ENCODE data around the gene EFHC1.

EFHC1 gene

DNA sequence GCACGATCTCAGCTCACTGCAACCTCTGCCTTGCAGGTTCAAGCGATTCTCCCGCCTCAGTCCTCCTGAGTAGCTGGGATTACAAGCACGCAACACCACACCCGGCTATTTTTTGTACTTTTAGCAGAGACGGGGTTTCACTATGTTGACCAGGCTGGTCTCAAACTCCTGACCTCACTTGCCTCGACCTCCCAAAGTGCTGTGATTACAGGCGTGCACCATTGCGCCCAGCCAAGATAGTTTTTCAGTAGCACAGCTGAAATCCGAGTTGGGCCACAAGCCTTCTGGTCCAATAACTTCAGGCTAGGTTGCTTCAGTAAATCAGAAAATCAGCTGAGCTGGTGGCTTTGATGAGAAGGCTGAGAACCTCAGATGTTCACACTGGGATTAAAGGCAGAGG is 91.0 kb downstream of the EFHC1 start:
- Histone ChIP-seq H3K4me2 (ENCODE audit: low read length) (no peak overlapping the region), H3K4me3 (ENCODE audit: low read length) (no peak overlapping the region), H3K56ac (ENCODE audit: low read length) (no peak overlapping the region), H4K8ac (ENCODE audit: low read depth, low read length) (no peak overlapping the region), H3K27me3 (ENCODE audit: insufficient read depth, low read length, poor library complexity) (no peaks in the 10 kb centered on the region), H3K23ac (ENCODE audit: low read length) (no peak overlapping the region), H3K4me1 (ENCODE audit: control insufficient read depth, low read depth, low read length) (peaks cover 2% of the 10 kb centered on the region), H2BK120ac (ENCODE audit: low read depth, low read length) (no peak overlapping the region), H3K79me2 (ENCODE audit: control insufficient read depth, insufficient read depth, low read length) (no peaks in the 10 kb centered on the region), H3K4ac (ENCODE audit: low read depth, low read length) (no peak overlapping the region), H3K36me3 (ENCODE audit: control insufficient read depth, insufficient read depth, low read length) (peaks cover 4% of the 10 kb centered on the region), H3K79me1 (ENCODE audit: low read length) (no peaks in the 10 kb centered on the region), H2BK15ac (replicated peaks; ENCODE audit: low read depth) (no peak overlapping the region), H2BK5ac (ENCODE audit: low read length) (no peak overlapping the region), H3K18ac (ENCODE audit: low read length) (no peak overlapping the region), H2AK5ac (ENCODE audit: low read length) (no peak overlapping the region), H4K5ac (ENCODE audit: low read length) (no peak overlapping the region), H3K9ac (ENCODE audit: low read length) (no peak overlapping the region), H3K27ac (ENCODE audit: low read depth, low read length) (no peak overlapping the region)
- no peak for DNase-seq
- WGBS (ENCODE audit: extremely low coverage, insufficient coverage, low lambda C conversion rate) = no CpG with 5 or more reads among the region's 10 CpGs

DNA sequence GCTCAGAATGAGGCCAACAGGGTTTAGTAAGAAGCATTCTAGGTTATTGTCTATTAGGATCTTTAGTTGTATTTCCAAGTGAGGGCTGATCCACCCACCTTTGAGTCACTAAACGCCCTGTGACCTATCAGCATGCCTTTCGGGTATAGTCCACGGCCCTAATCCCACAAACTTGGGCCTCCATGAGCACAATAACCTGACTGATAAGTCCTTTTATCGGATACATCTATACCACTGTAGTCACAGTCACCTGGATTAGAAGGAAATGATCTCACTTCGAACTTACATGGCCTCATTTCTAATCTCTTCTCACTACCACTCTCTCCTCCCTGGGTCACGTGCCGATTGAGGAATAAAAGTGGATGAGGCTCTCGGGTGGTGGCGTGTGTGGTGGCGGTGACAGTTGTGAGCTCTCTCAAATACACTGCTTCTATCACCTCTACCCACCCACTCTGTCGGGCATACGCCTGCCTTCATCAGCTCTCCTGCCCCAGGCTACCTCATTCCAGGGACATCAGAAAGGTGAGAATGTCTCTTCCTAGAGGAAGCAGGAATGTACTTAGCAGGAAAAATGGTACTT is 91.5 kb downstream of the EFHC1 start:
- Histone ChIP-seq H3K9ac (ENCODE audit: low read length) (no peak overlapping the region), H2BK5ac (ENCODE audit: low read length) (no peak overlapping the region), H3K4me2 (ENCODE audit: low read length) (no peak overlapping the region), H2BK15ac (replicated peaks; ENCODE audit: low read depth) (no peak overlapping the region), H4K8ac (ENCODE audit: low read depth, low read length) (no peak overlapping the region), H3K4ac (ENCODE audit: low read depth, low read length) (no peak overlapping the region), H3K79me1 (ENCODE audit: low read length) (no peaks in the 10 kb centered on the region), H3K79me2 (ENCODE audit: control insufficient read depth, insufficient read depth, low read length) (no peaks in the 10 kb centered on the region), H3K27ac (ENCODE audit: low read depth, low read length) (no peak overlapping the region), H3K36me3 (ENCODE audit: control insufficient read depth, insufficient read depth, low read length) (peaks cover 4% of the 10 kb centered on the region), H3K4me3 (ENCODE audit: low read length) (no peak overlapping the region), H3K56ac (ENCODE audit: low read length) (no peak overlapping the region), H3K4me1 (ENCODE audit: control insufficient read depth, low read depth, low read length) (peaks cover 2% of the 10 kb centered on the region), H3K18ac (ENCODE audit: low read length) (peak overlapping the region; percentile 18), H3K23ac (ENCODE audit: low read length) (no peak overlapping the region), H4K5ac (ENCODE audit: low read length) (no peak overlapping the region), H2BK120ac (ENCODE audit: low read depth, low read length) (no peak overlapping the region), H2AK5ac (ENCODE audit: low read length) (no peak overlapping the region), H3K27me3 (ENCODE audit: insufficient read depth, low read length, poor library complexity) (no peaks in the 10 kb centered on the region)
- peak; percentile 64 for DNase-seq
- WGBS (ENCODE audit: extremely low coverage, insufficient coverage, low lambda C conversion rate) = no CpG with 5 or more reads among the region's 12 CpGs

DNA sequence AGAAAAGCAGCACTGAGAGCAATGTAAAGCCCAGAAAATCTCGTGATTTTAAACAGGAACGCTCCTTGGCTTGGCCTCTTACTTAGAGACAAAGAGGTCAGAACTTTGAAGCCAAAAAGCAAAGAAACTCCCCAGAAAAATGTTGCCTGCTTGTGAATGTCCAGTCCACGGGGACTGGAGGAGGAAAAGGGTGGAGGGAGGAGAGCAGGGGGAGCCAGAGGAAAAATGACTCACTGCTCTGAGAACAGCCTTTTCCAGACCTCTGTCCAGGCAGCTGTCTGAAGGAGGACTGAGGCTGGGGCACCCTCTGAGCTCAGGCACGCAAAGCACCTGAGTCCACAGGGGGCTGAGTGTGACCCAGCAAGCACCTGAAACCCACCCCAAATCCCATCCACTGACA is 92.1 kb downstream of the EFHC1 start:
- Histone ChIP-seq H3K27me3 (ENCODE audit: insufficient read depth, low read length, poor library complexity) (no peaks in the 10 kb centered on the region), H3K36me3 (ENCODE audit: control insufficient read depth, insufficient read depth, low read length) (peaks cover 4% of the 10 kb centered on the region), H3K23ac (ENCODE audit: low read length) (no peak overlapping the region), H3K4me2 (ENCODE audit: low read length) (no peak overlapping the region), H3K4ac (ENCODE audit: low read depth, low read length) (peak overlapping the region; percentile 11), H2BK5ac (ENCODE audit: low read length) (no peak overlapping the region), H3K9ac (ENCODE audit: low read length) (peak overlapping the region; percentile 35), H3K4me1 (ENCODE audit: control insufficient read depth, low read depth, low read length) (peaks cover 2% of the 10 kb centered on the region), H2BK120ac (ENCODE audit: low read depth, low read length) (no peak overlapping the region), H3K4me3 (ENCODE audit: low read length) (no peak overlapping the region), H4K8ac (ENCODE audit: low read depth, low read length) (no peak overlapping the region), H3K27ac (ENCODE audit: low read depth, low read length) (peak overlapping the region; percentile 16), H3K56ac (ENCODE audit: low read length) (no peak overlapping the region), H3K79me2 (ENCODE audit: control insufficient read depth, insufficient read depth, low read length) (no peaks in the 10 kb centered on the region), H4K5ac (ENCODE audit: low read length) (no peak overlapping the region), H3K18ac (ENCODE audit: low read length) (peak overlapping the region; percentile 18), H2BK15ac (replicated peaks; ENCODE audit: low read depth) (no peak overlapping the region), H3K79me1 (ENCODE audit: low read length) (peaks cover 4% of the 10 kb centered on the region), H2AK5ac (ENCODE audit: low read length) (no peak overlapping the region)
- no CpG with 5 or more reads among the region's 4 CpGs for WGBS (ENCODE audit: extremely low coverage, insufficient coverage, low lambda C conversion rate)
- DNase-seq = no peak

- Histone ChIP-seq H3K56ac (ENCODE audit: low read length) (no peak overlapping the region), H4K5ac (ENCODE audit: low read length) (no peak overlapping the region), H3K36me3 (ENCODE audit: control insufficient read depth, insufficient read depth, low read length) (peaks cover 4% of the 10 kb centered on the region), H4K8ac (ENCODE audit: low read depth, low read length) (no peak overlapping the region), H3K18ac (ENCODE audit: low read length) (no peak overlapping the region), H3K23ac (ENCODE audit: low read length) (no peak overlapping the region), H2AK5ac (ENCODE audit: low read length) (no peak overlapping the region), H3K4me2 (ENCODE audit: low read length) (no peak overlapping the region), H3K79me2 (ENCODE audit: control insufficient read depth, insufficient read depth, low read length) (no peaks in the 10 kb centered on the region), H2BK15ac (replicated peaks; ENCODE audit: low read depth) (no peak overlapping the region), H3K4me1 (ENCODE audit: control insufficient read depth, low read depth, low read length) (peaks cover 10% of the 10 kb centered on the region), H3K4ac (ENCODE audit: low read depth, low read length) (no peak overlapping the region), H2BK120ac (ENCODE audit: low read depth, low read length) (no peak overlapping the region), H2BK5ac (ENCODE audit: low read length) (no peak overlapping the region), H3K9ac (ENCODE audit: low read length) (no peak overlapping the region), H3K79me1 (ENCODE audit: low read length) (peaks cover 4% of the 10 kb centered on the region), H3K27me3 (ENCODE audit: insufficient read depth, low read length, poor library complexity) (no peaks in the 10 kb centered on the region), H3K27ac (ENCODE audit: low read depth, low read length) (no peak overlapping the region), H3K4me3 (ENCODE audit: low read length) (no peak overlapping the region)
- no CpG with 5 or more reads among the region's 2 CpGs for WGBS (ENCODE audit: extremely low coverage, insufficient coverage, low lambda C conversion rate)
- peak; percentile 73 for DNase-seq
Observed at GRCh38 chr6:52513464-52513863, 93.3 kb downstream of the EFHC1 start.

GRCh38 chr6:52513896-52514295 is 93.8 kb downstream of the EFHC1 start:
- Histone ChIP-seq H3K4me1 (ENCODE audit: control insufficient read depth, low read depth, low read length) (peaks cover 11% of the 10 kb centered on the region), H3K4me2 (ENCODE audit: low read length) (no peak overlapping the region), H3K4me3 (ENCODE audit: low read length) (no peak overlapping the region), H2BK15ac (replicated peaks; ENCODE audit: low read depth) (no peak overlapping the region), H3K27ac (ENCODE audit: low read depth, low read length) (no peak overlapping the region), H3K27me3 (ENCODE audit: insufficient read depth, low read length, poor library complexity) (no peaks in the 10 kb centered on the region), H3K79me2 (ENCODE audit: control insufficient read depth, insufficient read depth, low read length) (no peaks in the 10 kb centered on the region), H2BK5ac (ENCODE audit: low read length) (no peak overlapping the region), H2BK120ac (ENCODE audit: low read depth, low read length) (no peak overlapping the region), H3K4ac (ENCODE audit: low read depth, low read length) (no peak overlapping the region), H3K36me3 (ENCODE audit: control insufficient read depth, insufficient read depth, low read length) (peaks cover 4% of the 10 kb centered on the region), H3K23ac (ENCODE audit: low read length) (no peak overlapping the region), H3K56ac (ENCODE audit: low read length) (no peak overlapping the region), H4K8ac (ENCODE audit: low read depth, low read length) (no peak overlapping the region), H3K79me1 (ENCODE audit: low read length) (peaks cover 4% of the 10 kb centered on the region), H3K18ac (ENCODE audit: low read length) (no peak overlapping the region), H4K5ac (ENCODE audit: low read length) (no peak overlapping the region), H3K9ac (ENCODE audit: low read length) (no peak overlapping the region), H2AK5ac (ENCODE audit: low read length) (no peak overlapping the region)
- DNase-seq = no peak
- WGBS (ENCODE audit: extremely low coverage, insufficient coverage, low lambda C conversion rate) = no CpG with 5 or more reads among the region's 4 CpGs

GRCh38 chr6:52514514-52514913 is 94.4 kb downstream of the EFHC1 start:
- Histone ChIP-seq H4K5ac (ENCODE audit: low read length) (no peak overlapping the region), H3K9ac (ENCODE audit: low read length) (no peak overlapping the region), H3K27me3 (ENCODE audit: insufficient read depth, low read length, poor library complexity) (no peaks in the 10 kb centered on the region), H3K4me1 (ENCODE audit: control insufficient read depth, low read depth, low read length) (peaks cover 11% of the 10 kb centered on the region), H3K79me2 (ENCODE audit: control insufficient read depth, insufficient read depth, low read length) (no peaks in the 10 kb centered on the region), H3K56ac (ENCODE audit: low read length) (no peak overlapping the region), H3K23ac (ENCODE audit: low read length) (no peak overlapping the region), H2BK120ac (ENCODE audit: low read depth, low read length) (no peak overlapping the region), H2BK5ac (ENCODE audit: low read length) (no peak overlapping the region), H2BK15ac (replicated peaks; ENCODE audit: low read depth) (no peak overlapping the region), H3K18ac (ENCODE audit: low read length) (no peak overlapping the region), H2AK5ac (ENCODE audit: low read length) (no peak overlapping the region), H4K8ac (ENCODE audit: low read depth, low read length) (no peak overlapping the region), H3K4ac (ENCODE audit: low read depth, low read length) (no peak overlapping the region), H3K4me3 (ENCODE audit: low read length) (no peak overlapping the region), H3K27ac (ENCODE audit: low read depth, low read length) (peak overlapping the region; percentile 70), H3K79me1 (ENCODE audit: low read length) (peaks cover 5% of the 10 kb centered on the region), H3K4me2 (ENCODE audit: low read length) (no peak overlapping the region), H3K36me3 (ENCODE audit: control insufficient read depth, insufficient read depth, low read length) (no peaks in the 10 kb centered on the region)
- peak; percentile 92 for DNase-seq
- no CpG with 5 or more reads among the region's 7 CpGs for WGBS (ENCODE audit: extremely low coverage, insufficient coverage, low lambda C conversion rate)

All from mesendoderm (in vitro differentiated cells).